Adrenal gland (tissue), 12 donors: ENCODE results near the gene ZFHX3. TPM values are rescaled to one million over a fixed set of nuclear protein-coding genes. Genes with fewer than 3 reads are reported as not detected.

Experiments used
- DNase-seq, 7 donors: peaks; one replicate each; pipeline ENCODE4 v3.0.0-alpha.2; 2019 to 2020
- H3K27ac ChIP-seq, 5 donors: fragments of 200-600 bp; sonication (generic) in 4 of 5; 1 replicate in 3 of 5; 2 replicates in 2 of 5; pipeline versions ENCODE4 v1.5.1 to v1.8.0; 2016 to 2020; ENCODE audit warnings: mild to moderate bottlenecking in 1 of 5
- H3K27me3 ChIP-seq: fragments of 200-600 bp; 2 replicates; pipeline ENCODE4 v1.8.0; 2021
- H3K36me3 ChIP-seq, 2 donors: fragments of 200-600 bp; replicated peaks in 1 of 2; 1 replicate in 1 of 2; 2 replicates in 1 of 2; pipeline versions ENCODE4 v1.5.1 to v1.8.0; 2018 to 2022
- H3K4me1 ChIP-seq, 2 donors: fragments of 200-600 bp; replicated peaks in 1 of 2; 1 replicate in 1 of 2; 2 replicates in 1 of 2; pipeline versions ENCODE4 v1.5.1 to v1.8.0; 2018 to 2021
- H3K4me3 ChIP-seq, 4 donors: fragments of 200-600 bp; sonication (generic) in 3 of 4; one replicate each; pipeline ENCODE4 v1.5.1; 2016 to 2018
- H3K9me3 ChIP-seq, 3 donors: fragments of 200-600 bp; sonication (generic) in 1 of 3; replicated peaks in 1 of 3; 1 replicate in 2 of 3; 2 replicates in 1 of 3; pipeline versions ENCODE4 v1.5.1 to v1.8.0; 2016 to 2021
- CTCF ChIP-seq, 6 experiments: fragments of 450-650 bp in 4 of 6; fragments of 200-600 bp in 2 of 6; sonication (generic) in 1 of 6; IDR thresholded peaks; 1 replicate in 5 of 6; 2 replicates in 1 of 6; pipeline versions ENCODE4 v1.5.1 to v1.8.0; 2016 to 2021; ENCODE audit warnings: antibody characterized with exemption in 6 of 6, mild to moderate bottlenecking in 2 of 6, moderate library complexity in 1 of 6
- POLR2A ChIP-seq, 2 donors: fragments of 450-650 bp; IDR thresholded peaks; one replicate each; pipeline ENCODE4 v1.6.1; 2017; ENCODE audit warnings: antibody characterized with exemption in 2 of 2, mild to moderate bottlenecking in 2 of 2, moderate library complexity in 1 of 2
- WGBS, 4 donors: extraction: QIAGEN DNeasy Blood & Tissue Kit in 2 of 4; methylation state at CpG; one replicate each; pipeline versions ENCODE4 v1.1.5 to v1.1.7; 2013 to 2017; 5-methylcytosine and 5-hydroxymethylcytosine counted together
- intact Hi-C, 2 donors: fragments of 100-400 bp; cut with DNase I; formaldehyde crosslinking; loops; one replicate each; pipeline versions ENCODE4 v1.14.1 to v1.15.0; 2022 to 2023
- polyA plus RNA-seq, 3 donors: library from polyadenylated mRNA; stranded (reverse); fragments of 200-250 nt in 2 of 3; fragments of 350-450 nt in 1 of 3; fragmentation: Illumina TruSeq in 1 of 3; extraction: RNeasy Lipid Tissue Mini Kit (QIAGEN cat#74804) in 1 of 3; gene quantifications; one replicate each; pipeline ENCODE4 v1.2.3, GENCODE V29; 2013 to 2014
- total RNA-seq, 9 donors: library from RNA; depleted of rRNA in 4 of 9; stranded (reverse); fragments of >200 nt in 4 of 9; fragments of 120-200 nt in 1 of 9; fragmentation: NEBNext Ultra II Directional in 1 of 9; extraction: Animal tissue kit (Norgen Biotek cat#: 25700) in 1 of 9; gene quantifications; one replicate each; pipeline versions ENCODE4 v1.1.0 to v1.2.4, GENCODE V29; 2013 to 2023
- donor health status: healthy with polysubstance abuse.
- donor health status: Bipolar disorder and iron deficiency.
- donor health status: DM: yes; HTN: yes; CAD: no.
- donor health status: DM: no; HTN: no; CAD: no.
- donor health status: DM: no; HTN: no; CAD: no.
- donor health status: DM: yes; HTN: yes; CAD: no.

The ZFHX3 gene
- total and polyA plus RNA-seq, 12 donors = 2.4 to 31.6 (median 19.3) TPM

- Histone ChIP-seq H3K9me3 (no peaks in the 10 kb centered on the region), H3K4me3 (no peak overlapping the region), H3K4me1 (no peaks in the 10 kb centered on the region), H3K27ac (no peak overlapping the region), H3K36me3 (no peaks in the 10 kb centered on the region), H3K27me3 (no peaks in the 10 kb centered on the region)
- DNase-seq = no peak
- 81 to 88% (median 85%) methylated on average over 3 of the region's 3 CpGs for WGBS, 4 donors
- no peak for TF ChIP-seq CTCF (IDR thresholded peaks at IDR 0.05)
- no peak for TF ChIP-seq POLR2A (IDR thresholded peaks at IDR 0.05)
- intact Hi-C loops = no loop called here
Observed at GRCh38 chr16:72751076-72751475, 296.9 kb downstream of the ZFHX3 start.

GRCh38 chr16:72749091-72749490 lies 298.8 kb downstream of the ZFHX3 start:
- no peaks in the 10 kb centered on the region for H3K9me3 ChIP-seq
- no peak overlapping the region for H3K27ac ChIP-seq
- no peaks in the 10 kb centered on the region for H3K36me3 ChIP-seq
- H3K4me1 ChIP-seq = no peaks in the 10 kb centered on the region
- TF ChIP-seq POLR2A (IDR thresholded peaks at IDR 0.05) = no peak
- TF ChIP-seq CTCF (IDR thresholded peaks at IDR 0.05) = no peak
- DNase-seq = no peak
- no peaks in the 10 kb centered on the region for H3K27me3 ChIP-seq
- no peak overlapping the region for H3K4me3 ChIP-seq
- intact Hi-C loops = no loop called here

GRCh38 chr16:72744076-72744793 lies 303.7 kb downstream of the ZFHX3 start:
- no peaks in the 10 kb centered on the region for H3K9me3 ChIP-seq
- no peak for DNase-seq
- no peaks in the 10 kb centered on the region for H3K36me3 ChIP-seq
- no peaks in the 10 kb centered on the region for H3K4me1 ChIP-seq
- intact Hi-C loops = no loop called here
- H3K27me3 ChIP-seq = no peaks in the 10 kb centered on the region
- no peak for TF ChIP-seq CTCF (IDR thresholded peaks at IDR 0.05)
- TF ChIP-seq POLR2A (IDR thresholded peaks at IDR 0.05) = no peak
- H3K27ac ChIP-seq = no peak overlapping the region
- WGBS, 4 donors = 84 to 92% (median 89%) methylated on average over 2 of the region's 2 CpGs
- no peak overlapping the region for H3K4me3 ChIP-seq

GRCh38 chr16:72743011-72743761 lies 304.7 kb downstream of the ZFHX3 start:
- Histone ChIP-seq H3K27me3 (no peaks in the 10 kb centered on the region), H3K36me3 (no peaks in the 10 kb centered on the region), H3K27ac (no peak overlapping the region), H3K4me3 (no peak overlapping the region), H3K9me3 (no peaks in the 10 kb centered on the region), H3K4me1 (no peaks in the 10 kb centered on the region)
- intact Hi-C loops = no loop called here
- 88 to 89% (median 88%) methylated on average over 8 of the region's 8 CpGs for WGBS, 4 donors
- TF ChIP-seq CTCF (IDR thresholded peaks at IDR 0.05) (no peak), POLR2A (IDR thresholded peaks at IDR 0.05) (no peak)
- no peak for DNase-seq
